Measurements from ENCODE around the gene SPIRE2. TPM values are rescaled to one million over a fixed set of nuclear protein-coding genes. Genes with fewer than 3 reads are reported as not detected.
"Not testable (repeated sequence)": the region's sequence is repeated elsewhere in the genome, so short reads cannot be mapped to it uniquely, and the experiment has no call there.

SPIRE2 gene
- total RNA-seq, 1 experiment from 2014 or later: 2.1 TPM

- no peak for DNase-seq (ENCODE audit: low read depth)
These were observed 19.8 kb upstream of the SPIRE2 start for GRCh38 chr16:89808475-89808874.

GRCh38 chr16:89811321-89811720, 17.0 kb upstream of the SPIRE2 start:
- no peak for DNase-seq (ENCODE audit: low read depth)

- DNase-seq (ENCODE audit: low read depth): no peak
These were observed 12.5 kb upstream of the SPIRE2 start for GRCh38 chr16:89815639-89816348.

DNA sequence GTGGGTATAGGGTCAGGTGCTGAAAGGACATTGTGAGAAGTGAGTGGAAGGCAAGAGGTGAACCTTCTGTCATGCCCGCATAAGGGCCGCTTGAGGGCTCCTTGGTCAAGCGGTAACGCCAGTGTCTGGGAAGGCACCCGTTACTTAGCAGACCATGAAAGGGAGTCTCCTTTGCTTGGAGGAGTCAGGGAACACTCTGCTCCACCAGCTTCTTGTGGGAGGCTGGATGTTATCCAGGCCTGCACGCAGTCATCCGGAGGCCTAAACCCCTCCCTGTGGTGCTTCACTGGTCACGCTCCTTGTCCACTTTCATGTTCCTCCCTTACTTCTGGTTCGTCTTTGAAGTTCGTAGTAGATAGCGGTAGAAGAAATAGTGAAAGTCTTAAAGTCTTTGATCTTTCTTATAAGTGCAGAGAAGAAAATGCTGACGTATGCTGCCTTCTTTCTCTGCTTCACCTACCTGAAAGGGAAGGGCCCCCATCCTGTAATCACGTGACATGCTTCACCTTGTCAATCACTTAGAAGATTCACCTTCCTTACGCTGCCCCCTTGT, 9.3 kb upstream of the SPIRE2 start:
- not testable (repeated sequence) for DNase-seq (ENCODE audit: low read depth)

- DNase-seq (ENCODE audit: low read depth): not testable (repeated sequence)
These were observed 8.8 kb upstream of the SPIRE2 start for GRCh38 chr16:89819448-89819847.

DNA sequence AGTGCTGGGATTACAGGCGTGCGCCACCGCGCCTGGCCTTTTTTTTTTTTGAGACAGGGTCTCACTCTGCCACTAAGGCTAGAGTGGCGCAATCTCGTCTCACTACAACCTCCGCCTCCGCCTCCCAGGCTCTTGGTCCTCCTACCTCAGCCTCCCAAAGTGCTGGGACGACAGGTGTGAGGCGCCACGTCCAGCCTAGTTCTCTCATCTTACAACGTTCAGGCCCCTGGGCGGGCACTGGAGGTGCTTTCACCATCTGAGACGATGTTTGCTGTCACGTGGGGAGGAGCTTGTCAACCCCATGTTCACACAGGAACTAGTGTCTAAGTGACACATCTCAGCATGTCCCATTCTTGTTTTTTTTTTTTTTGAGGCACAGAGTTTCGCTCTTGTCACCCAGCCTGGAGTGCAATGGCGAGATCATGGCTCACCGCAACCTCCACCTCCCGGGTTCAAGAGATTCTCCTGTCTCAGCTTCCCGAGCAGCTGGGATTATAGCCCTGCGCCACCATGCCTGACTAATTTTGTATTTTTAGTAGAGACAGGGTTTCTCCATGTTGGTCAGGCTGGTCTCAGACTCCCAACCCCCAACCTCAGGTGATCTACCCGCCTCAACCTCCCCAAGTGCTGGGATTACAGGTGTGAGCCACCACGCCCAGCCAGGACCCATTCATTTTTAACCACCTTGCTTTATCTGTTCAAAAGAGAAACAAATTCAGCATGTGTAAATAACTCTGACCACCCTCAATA, 6.7 kb upstream of the SPIRE2 start:
- DNase-seq (ENCODE audit: low read depth): no peak

GRCh38 chr16:89822188-89823086, 5.8 kb upstream of the SPIRE2 start:
- DNase-seq (ENCODE audit: low read depth): no peak

DNA sequence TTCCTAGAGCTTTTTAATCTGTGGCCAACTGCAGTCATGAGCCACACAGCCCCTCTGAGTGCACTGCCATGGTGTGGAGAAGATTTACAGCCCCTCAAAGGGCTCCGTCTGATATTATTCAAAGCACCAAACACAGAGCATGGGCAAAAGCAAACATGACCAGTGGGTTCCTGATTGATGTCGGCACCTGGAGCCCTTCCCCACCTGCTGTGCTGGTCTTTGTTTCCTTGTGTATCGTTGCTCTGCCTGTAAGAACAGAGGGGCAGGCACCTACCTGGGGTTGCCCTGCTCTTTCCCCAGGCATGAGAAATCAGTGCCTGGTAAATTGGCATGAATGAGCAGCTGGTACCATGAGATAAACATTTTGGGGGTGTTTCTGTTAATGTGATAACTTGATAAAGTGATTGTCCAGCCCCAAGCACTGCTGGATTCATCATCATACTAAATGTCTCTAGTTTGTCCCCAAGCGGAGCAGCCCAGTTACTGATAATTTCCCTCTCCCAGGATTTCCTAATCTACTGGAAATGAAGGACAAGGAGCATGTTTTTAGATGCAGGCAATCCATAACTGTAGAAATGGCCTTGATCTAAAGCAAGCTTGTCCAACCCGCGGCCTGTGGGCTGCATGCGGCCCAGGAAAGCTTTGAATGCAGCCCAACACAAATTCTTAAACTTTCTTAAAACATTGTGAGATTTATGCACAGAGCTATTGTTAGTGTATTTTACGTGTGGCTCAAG, 5.0 kb upstream of the SPIRE2 start:
- DNase-seq (ENCODE audit: low read depth): no peak

GRCh38 chr16:89823824-89824148, 4.5 kb upstream of the SPIRE2 start:
- DNase-seq (ENCODE audit: low read depth): not testable (repeated sequence)

- no peak for DNase-seq (ENCODE audit: low read depth)
These were observed 1.5 kb upstream of the SPIRE2 start for GRCh38 chr16:89826531-89827382.

DNA sequence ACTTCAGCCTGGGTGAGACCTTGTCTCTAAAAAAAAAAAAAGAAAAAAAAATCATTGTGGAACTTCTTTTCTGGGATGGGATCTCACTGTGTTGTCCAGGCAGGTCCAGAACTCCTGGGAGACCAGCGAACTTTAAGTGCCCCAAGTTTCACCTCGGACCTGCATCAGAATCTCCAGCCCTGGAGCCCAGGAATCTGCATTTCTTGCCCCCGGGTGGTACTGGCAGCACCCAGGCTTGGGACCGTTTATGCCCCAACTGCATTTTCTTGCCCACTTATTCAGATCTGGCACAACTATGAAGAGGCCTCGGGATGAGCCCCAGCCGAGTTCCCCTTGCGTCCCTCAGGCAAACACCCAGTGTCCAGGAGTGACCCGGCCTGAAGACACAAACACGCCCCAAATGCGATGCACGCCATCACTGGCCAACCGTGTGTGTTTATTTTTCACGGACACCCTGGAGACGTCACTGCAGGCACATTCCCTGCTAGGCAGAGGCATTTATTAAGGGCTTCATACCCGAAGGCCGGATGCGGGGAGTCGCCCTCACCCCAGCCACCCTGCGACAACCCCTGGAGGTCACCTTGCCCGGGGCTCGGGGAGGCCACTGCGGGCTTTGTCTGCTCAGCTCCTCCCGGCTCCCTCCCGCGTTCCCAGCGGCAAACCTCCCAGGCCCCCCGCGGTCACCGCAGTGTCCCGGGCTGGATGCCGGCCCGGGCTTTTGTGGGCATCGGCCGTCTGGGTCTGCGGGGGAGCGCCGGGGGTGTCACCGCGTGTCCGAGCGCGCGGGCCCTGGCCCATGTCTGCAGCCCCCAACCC, 684 bp upstream of the SPIRE2 start:
- peak; percentile 50 for DNase-seq (ENCODE audit: low read depth)

DNA sequence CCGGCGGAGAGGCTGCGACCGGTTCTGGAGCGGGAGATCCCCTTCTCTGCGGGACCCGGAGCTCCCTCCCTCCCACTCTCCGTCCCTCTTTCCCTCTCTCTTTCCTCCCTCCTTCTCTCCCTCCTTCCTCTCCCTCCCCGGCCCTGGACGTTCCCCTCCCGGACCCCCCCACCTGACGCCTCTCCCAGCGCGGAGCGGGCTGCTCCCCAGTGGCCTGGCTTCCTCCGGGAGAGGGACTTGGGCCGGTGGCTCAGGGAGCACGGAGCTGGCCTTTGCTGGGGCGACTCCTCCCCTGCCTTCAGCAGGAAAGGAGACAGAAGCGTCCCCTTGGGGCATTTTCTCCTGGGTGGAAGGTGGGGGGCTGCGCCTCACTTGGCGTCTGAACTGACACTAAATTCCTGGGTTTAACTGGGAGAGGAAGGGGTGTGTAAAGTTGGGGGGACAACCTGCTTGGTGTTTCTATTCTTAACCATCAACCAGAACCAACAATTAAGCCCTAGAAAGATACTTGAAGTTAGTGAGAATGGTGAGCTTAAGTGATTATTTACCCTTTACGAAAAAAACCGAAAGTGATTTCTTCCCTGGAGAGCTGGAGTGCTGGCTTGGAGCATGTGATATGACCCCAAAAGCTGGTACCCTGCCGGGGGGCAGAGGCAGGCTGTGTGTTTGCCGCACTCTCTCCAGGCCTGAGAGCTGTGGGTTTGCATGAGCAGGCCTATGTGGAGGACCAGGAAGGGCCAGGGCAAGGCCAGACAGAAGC, 775 bp downstream of the SPIRE2 start:
- DNase-seq (ENCODE audit: low read depth): no peak

DNA sequence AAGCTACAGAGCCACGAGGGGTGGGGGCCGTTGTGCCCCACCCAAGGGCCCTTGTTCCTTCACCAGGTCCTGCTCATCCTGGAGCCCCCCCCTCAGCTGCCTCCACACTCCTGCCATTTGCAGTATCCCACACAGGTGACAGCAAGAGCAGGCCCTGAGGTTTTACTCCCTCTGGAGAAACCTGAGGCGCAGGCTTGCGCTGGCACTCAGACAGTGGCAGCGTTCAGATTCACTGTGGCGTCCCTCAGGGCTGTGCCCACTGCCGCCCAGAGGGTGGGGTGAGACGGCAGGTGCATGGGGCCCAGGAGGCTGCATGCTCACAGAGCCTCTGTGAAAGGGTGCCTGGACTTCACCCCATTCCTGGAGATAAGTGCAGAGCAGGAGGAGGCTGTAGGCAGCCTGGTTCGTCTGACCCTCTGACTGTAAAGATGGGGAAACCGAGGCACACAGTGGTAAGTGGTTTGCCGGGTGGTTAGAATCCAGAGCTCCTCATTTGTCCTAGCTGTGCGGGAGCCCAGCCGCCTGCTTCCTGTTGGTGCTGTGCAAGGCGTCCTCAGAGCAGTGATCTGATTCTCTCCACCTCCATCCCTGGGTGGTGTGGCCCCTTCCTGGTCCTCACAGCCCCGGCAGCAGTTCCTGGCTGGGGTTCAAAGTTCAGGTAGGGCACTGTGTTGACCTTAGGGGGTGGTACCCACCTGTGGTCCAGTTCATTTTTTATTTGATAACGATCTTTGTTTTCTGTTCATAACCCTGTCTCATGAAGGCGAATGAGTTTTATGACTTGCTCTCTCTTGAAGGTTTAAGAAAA, 1.6 kb downstream of the SPIRE2 start:
- no peak for DNase-seq (ENCODE audit: low read depth)

DNA sequence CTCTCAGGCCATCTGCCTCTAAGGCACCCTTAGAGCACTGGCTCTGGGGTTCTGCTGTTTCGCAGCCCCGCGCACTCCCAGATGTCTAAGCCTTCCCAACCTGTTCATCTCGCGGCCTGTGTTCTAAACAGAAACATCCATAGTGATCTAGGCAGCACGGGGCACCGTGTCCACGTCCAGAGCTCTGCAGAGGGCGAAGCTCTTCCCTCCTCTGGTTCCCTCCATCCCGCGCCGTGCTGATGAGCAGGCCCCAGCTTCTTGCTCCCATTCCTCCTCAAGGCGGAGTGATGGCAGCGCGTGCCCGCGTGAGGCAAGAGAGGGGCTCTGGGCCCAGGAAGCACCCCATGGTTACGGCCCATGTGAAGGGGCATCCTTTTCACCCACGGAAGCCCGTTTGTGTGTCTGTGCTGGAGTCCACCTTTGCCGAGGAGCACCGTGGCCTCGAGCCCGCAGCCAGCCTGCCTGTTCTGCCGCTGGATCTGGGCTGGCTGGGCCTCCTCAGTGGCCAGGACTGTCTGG, 3.6 kb downstream of the SPIRE2 start:
- no peak for DNase-seq (ENCODE audit: low read depth)

GRCh38 chr16:89833664-89834363, 5.5 kb downstream of the SPIRE2 start:
- DNase-seq (ENCODE audit: low read depth): not testable (repeated sequence)

DNA sequence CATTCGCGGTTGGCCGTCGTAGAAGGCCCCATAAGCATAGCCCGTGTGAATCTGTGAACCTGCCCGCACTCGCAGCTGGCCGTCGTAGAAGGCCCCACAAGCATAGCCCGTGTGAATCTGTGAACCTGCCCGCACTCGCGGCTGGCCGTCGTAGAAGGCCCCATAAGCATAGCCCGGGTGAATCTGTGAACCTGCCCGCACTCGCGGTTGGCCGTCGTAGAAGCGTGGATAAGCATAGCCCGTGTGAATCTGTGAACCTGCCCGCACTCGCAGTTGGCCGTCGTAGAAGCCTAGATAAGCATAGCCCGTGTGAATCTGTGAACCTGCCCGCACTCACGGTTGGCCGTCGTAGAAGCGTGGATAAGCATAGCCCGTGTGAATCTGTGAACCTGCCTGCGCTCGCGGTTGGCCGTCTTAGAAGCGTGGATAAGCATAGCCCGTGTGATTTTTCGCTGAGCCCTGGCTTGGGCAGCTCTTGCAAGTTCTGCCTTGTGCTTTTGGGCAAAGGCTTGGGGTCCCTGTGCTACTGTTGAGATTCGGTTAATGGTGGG, 6.6 kb downstream of the SPIRE2 start:
- DNase-seq (ENCODE audit: low read depth): not testable (repeated sequence)

All from HT1080 (cell line).